ENCODE results near the gene MYCBPAP. TPM values are rescaled to one million over a fixed set of nuclear protein-coding genes. Genes with fewer than 3 reads are reported as not detected.

MYCBPAP gene
- total and polyA plus RNA-seq, 7 experiments from 2014 or later: 0.59 to 9.0 (median 5.1) TPM; not detected in 1

- CTCF ChIA-PET: interaction anchor here (0.5 to 2.0 kb wide), 15 partner anchors 10 to 148 kb away, joined by 3 to 13 read pairs (median 3); partner anchors contain the start of gene LRRC59
- peak overlapping the region; percentile 98 for H3K4me3 ChIP-seq (ENCODE audit: low read length)
- peaks cover 0 to 33% (median 3%) of the 10 kb centered on the region in 3 experiments for H3K36me3 ChIP-seq (ENCODE audit: control insufficient read depth in 2 of 3, insufficient read depth in 3 of 3, low read length in 3 of 3)
- H3K9me3 ChIP-seq (ENCODE audit: control insufficient read depth in 2 of 3, low read length in 3 of 3): no peaks in the 10 kb centered on the region
- peak; percentile 66 for ATAC-seq
- Mint-ChIP-seq H3K27ac (peak overlapping the region; percentile 56 to 93 (median 78)), H3K27me3 (peaks cover 0 to 6% (median 0%) of the 10 kb centered on the region in 5 donors), H3K36me3 (peaks cover 0 to 16% (median 6%) of the 10 kb centered on the region in 5 donors), H3K9me3 (no peaks in the 10 kb centered on the region), H3K4me1 (peaks cover 19 to 28% (median 23%) of the 10 kb centered on the region in 7 donors), H3K4me3 (peak overlapping the region; percentile 79 to 93 (median 90))
- peak; percentile 34 to 64 (median 53) for DNase-seq
- H3K27ac ChIP-seq (ENCODE audit: low read depth, low read length): peak overlapping the region; percentile 75
- peaks cover 11 to 12% of the 10 kb centered on the region in 2 donors for H3K4me1 ChIP-seq (ENCODE audit: control insufficient read depth in 2 of 2, insufficient read depth in 2 of 2, low read length in 2 of 2)
- intact Hi-C loops (cut with micrococcal nuclease): loop anchor here (1.0 to 5.0 kb wide), 11 partner anchors 53 to 363 kb away; partner anchors contain the start of genes CACNA1G (in 2 of the 2), ACSF2 (in 1 of the 2), ANKRD40 (in 1 of the 2) and COL1A1 (in 1 of the 2)
- POLR2A ChIA-PET: interaction anchor here (0.6 to 1.1 kb wide), 6 partner anchors 21 to 117 kb away, joined by 3 to 6 read pairs (median 4); partner anchors contain the start of gene LRRC59
- no peaks in the 10 kb centered on the region for H3K27me3 ChIP-seq (ENCODE audit: control insufficient read depth in 2 of 2, insufficient read depth in 2 of 2, low read length in 2 of 2)
Measured at GRCh38 chr17:50479522-50480141, 28.6 kb upstream of the MYCBPAP start.

DNA sequence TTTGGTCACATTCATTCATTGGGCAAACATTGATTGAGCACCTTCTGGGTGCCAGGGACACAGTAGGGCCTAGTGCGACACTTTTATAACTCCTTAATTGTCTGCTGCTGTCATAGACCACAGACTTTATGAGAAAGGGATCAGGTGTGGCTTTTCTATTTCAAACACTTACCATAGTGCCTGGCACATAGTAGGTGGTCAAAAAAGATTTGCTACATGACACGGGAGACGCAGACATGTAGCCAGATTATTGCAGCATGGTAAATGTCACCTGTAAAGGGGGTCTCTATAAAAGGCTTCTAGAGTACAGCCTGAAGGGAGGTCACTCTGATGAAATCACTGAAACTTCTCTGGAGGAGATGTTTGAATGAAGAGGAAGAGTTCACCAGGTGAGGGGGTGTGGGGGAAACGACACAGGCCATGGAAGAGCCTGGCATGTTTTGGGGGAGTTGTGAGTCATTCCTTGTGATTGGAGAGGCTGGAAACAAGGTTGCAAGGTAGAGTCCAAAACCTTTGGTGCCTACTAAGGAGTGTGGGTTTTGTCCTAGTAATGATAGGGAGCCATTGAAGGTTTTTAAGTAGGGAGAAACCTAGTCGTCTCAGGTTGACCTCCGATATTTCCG is 28.0 kb upstream of the MYCBPAP start:
- no peak for DNase-seq
- no peaks in the 10 kb centered on the region for H3K27me3 ChIP-seq (ENCODE audit: control insufficient read depth in 2 of 2, insufficient read depth in 2 of 2, low read length in 2 of 2)
- H3K9me3 ChIP-seq (ENCODE audit: control insufficient read depth in 2 of 3, low read length in 3 of 3): no peaks in the 10 kb centered on the region
- H3K27ac ChIP-seq (ENCODE audit: low read depth, low read length): peak overlapping the region; percentile 12
- peaks cover 0 to 20% (median 4%) of the 10 kb centered on the region in 5 donors for H3K36me3 Mint-ChIP-seq
- peaks cover 19 to 28% (median 23%) of the 10 kb centered on the region in 7 donors for H3K4me1 Mint-ChIP-seq
- peak overlapping the region in 7 of 9 donors; percentile 12 to 81 (median 61) for H3K27ac Mint-ChIP-seq
- CTCF ChIA-PET: interaction anchor here (0.5 to 2.0 kb wide), 7 partner anchors 13 to 121 kb away, joined by 3 to 13 read pairs (median 3); no protein-coding TSS in a partner anchor
- H3K9me3 Mint-ChIP-seq: no peaks in the 10 kb centered on the region
- intact Hi-C loops (cut with micrococcal nuclease): no loop called here
- POLR2A ChIA-PET: interaction anchor here (0.7 to 1.1 kb wide), 3 partner anchors 20 to 118 kb away, joined by 3 to 6 read pairs (median 5); partner anchors contain the start of gene LRRC59
- ATAC-seq: no peak
- H3K4me1 ChIP-seq (ENCODE audit: control insufficient read depth in 2 of 2, insufficient read depth in 2 of 2, low read length in 2 of 2): peaks cover 11 to 12% of the 10 kb centered on the region in 2 donors
- peak overlapping the region; percentile 47 to 93 (median 90) for H3K4me3 Mint-ChIP-seq
- H3K36me3 ChIP-seq (ENCODE audit: control insufficient read depth in 2 of 3, insufficient read depth in 3 of 3, low read length in 3 of 3): peaks cover 0 to 40% (median 3%) of the 10 kb centered on the region in 3 experiments
- H3K4me3 ChIP-seq (ENCODE audit: low read length): no peak overlapping the region
- H3K27me3 Mint-ChIP-seq: peaks cover 0 to 6% (median 0%) of the 10 kb centered on the region in 5 donors

GRCh38 chr17:50480854-50481490 is 27.3 kb upstream of the MYCBPAP start:
- CTCF ChIA-PET: interaction anchor here (0.6 to 1.2 kb wide), 3 partner anchors 23 to 574 kb away, joined by 3 to 4 read pairs (median 3); no protein-coding TSS in a partner anchor
- Mint-ChIP-seq H3K4me3 (peak overlapping the region in 3 of 10 donors; percentile 47 to 88 (median 73)), H3K4me1 (peaks cover 19 to 28% (median 23%) of the 10 kb centered on the region in 7 donors), H3K36me3 (peaks cover 0 to 20% (median 8%) of the 10 kb centered on the region in 5 donors), H3K27me3 (peaks cover 0 to 6% (median 0%) of the 10 kb centered on the region in 5 donors), H3K27ac (peak overlapping the region in 1 of 9 donors; percentile 12), H3K9me3 (no peaks in the 10 kb centered on the region)
- Histone ChIP-seq H3K4me3 (ENCODE audit: low read length) (no peak overlapping the region), H3K9me3 (ENCODE audit: control insufficient read depth in 2 of 3, low read length in 3 of 3) (no peaks in the 10 kb centered on the region), H3K36me3 (ENCODE audit: control insufficient read depth in 2 of 3, insufficient read depth in 3 of 3, low read length in 3 of 3) (peaks cover 0 to 47% (median 3%) of the 10 kb centered on the region in 3 experiments), H3K27ac (ENCODE audit: low read depth, low read length) (no peak overlapping the region), H3K27me3 (ENCODE audit: control insufficient read depth in 2 of 2, insufficient read depth in 2 of 2, low read length in 2 of 2) (no peaks in the 10 kb centered on the region), H3K4me1 (ENCODE audit: control insufficient read depth in 2 of 2, insufficient read depth in 2 of 2, low read length in 2 of 2) (peaks cover 11 to 12% of the 10 kb centered on the region in 2 donors)
- no peak for ATAC-seq
- intact Hi-C loops (cut with micrococcal nuclease): no loop called here
- POLR2A ChIA-PET: no interaction called here
- no peak for DNase-seq

- Mint-ChIP-seq H3K4me1 (peaks cover 19 to 28% (median 23%) of the 10 kb centered on the region in 7 donors), H3K36me3 (peaks cover 0 to 20% (median 8%) of the 10 kb centered on the region in 5 donors), H3K27ac (no peak overlapping the region), H3K4me3 (no peak overlapping the region), H3K9me3 (no peaks in the 10 kb centered on the region), H3K27me3 (peaks cover 0 to under 1% (median 0%) of the 10 kb centered on the region in 5 donors)
- Histone ChIP-seq H3K4me3 (ENCODE audit: low read length) (no peak overlapping the region), H3K27ac (ENCODE audit: low read depth, low read length) (no peak overlapping the region), H3K9me3 (ENCODE audit: control insufficient read depth in 2 of 3, low read length in 3 of 3) (no peaks in the 10 kb centered on the region), H3K4me1 (ENCODE audit: control insufficient read depth in 2 of 2, insufficient read depth in 2 of 2, low read length in 2 of 2) (peaks cover 11 to 12% of the 10 kb centered on the region in 2 donors), H3K27me3 (ENCODE audit: control insufficient read depth in 2 of 2, insufficient read depth in 2 of 2, low read length in 2 of 2) (no peaks in the 10 kb centered on the region), H3K36me3 (ENCODE audit: control insufficient read depth in 2 of 3, insufficient read depth in 3 of 3, low read length in 3 of 3) (peaks cover 0 to 49% (median 3%) of the 10 kb centered on the region in 3 experiments)
- ChIA-PET POLR2A (no interaction called here), CTCF (interaction anchor here (0.6 to 1.2 kb wide), 5 partner anchors 19 to 573 kb away, joined by 3 to 6 read pairs (median 3); no protein-coding TSS in a partner anchor)
- intact Hi-C loops (cut with micrococcal nuclease): loop anchor here (1.0 kb wide), 6 partner anchors 23 to 361 kb away; partner anchors contain the start of gene SPATA20 (in 1 of the 2)
- no peak for DNase-seq
- ATAC-seq: no peak
Measured at GRCh38 chr17:50481648-50482047, 26.6 kb upstream of the MYCBPAP start.

- H3K27ac Mint-ChIP-seq: peak overlapping the region in 1 of 9 donors; percentile 56
- H3K27me3 Mint-ChIP-seq: no peaks in the 10 kb centered on the region
- H3K36me3 Mint-ChIP-seq: peaks cover 0 to 20% (median 8%) of the 10 kb centered on the region in 5 donors
- ATAC-seq (no peak), DNase-seq (no peak)
- ChIA-PET CTCF (interaction anchor here (0.7 to 1.2 kb wide), 4 partner anchors 19 to 145 kb away, joined by 3 to 6 read pairs (median 4); no protein-coding TSS in a partner anchor), POLR2A (interaction anchor here (0.6 kb wide), 1 partner anchor 46 kb away, joined by 3 read pairs; no protein-coding TSS in a partner anchor)
- intact Hi-C loops (cut with micrococcal nuclease): loop anchor here (1.0 kb wide), 6 partner anchors 22 to 360 kb away; partner anchors contain the start of gene SPATA20 (in 1 of the 2)
- H3K4me1 Mint-ChIP-seq: peaks cover 19 to 28% (median 23%) of the 10 kb centered on the region in 7 donors
- no peaks in the 10 kb centered on the region for H3K27me3 ChIP-seq (ENCODE audit: control insufficient read depth in 2 of 2, insufficient read depth in 2 of 2, low read length in 2 of 2)
- no peak overlapping the region for H3K27ac ChIP-seq (ENCODE audit: low read depth, low read length)
- H3K4me3 ChIP-seq (ENCODE audit: low read length): no peak overlapping the region
- no peaks in the 10 kb centered on the region for H3K9me3 Mint-ChIP-seq
- H3K4me3 Mint-ChIP-seq: no peak overlapping the region
- H3K36me3 ChIP-seq (ENCODE audit: control insufficient read depth in 2 of 3, insufficient read depth in 3 of 3, low read length in 3 of 3): peaks cover 0 to 49% (median 3%) of the 10 kb centered on the region in 3 experiments
- peaks cover 11 to 12% of the 10 kb centered on the region in 2 donors for H3K4me1 ChIP-seq (ENCODE audit: control insufficient read depth in 2 of 2, insufficient read depth in 2 of 2, low read length in 2 of 2)
- H3K9me3 ChIP-seq (ENCODE audit: control insufficient read depth in 2 of 3, low read length in 3 of 3): no peaks in the 10 kb centered on the region
Measured at GRCh38 chr17:50482110-50482509, 26.1 kb upstream of the MYCBPAP start.
